ENCODE measurements around the gene SETBP1. TPM values are rescaled to one million over a fixed set of nuclear protein-coding genes. Genes with fewer than 3 reads are reported as not detected.

SETBP1 gene
- total RNA-seq, 1 experiment from 2014 or later = 4.0 TPM

GRCh38 chr18:44765456-44765855 is 84.8 kb downstream of the SETBP1 start:
- BruUV-seq (replicated peaks) = no TSS peak
- no peak overlapping the region for H3K4me3 Mint-ChIP-seq (ENCODE audit: unreplicated experiment)
- Histone ChIP-seq H3K27me3 (replicated peaks; ENCODE audit: control insufficient read depth, insufficient read depth, low read length) (no peaks in the 10 kb centered on the region), H3K4me3 (ENCODE audit: low read depth, low read length) (no peak overlapping the region), H3K4me1 (0 out of 2 replicates have a peak, but pooled peaks cover 4% of the 10 kb centered on the region), H3K9me3 (no peaks in the 10 kb centered on the region), H3K36me3 (ENCODE audit: control insufficient read depth, insufficient read depth, low read length) (no peaks in the 10 kb centered on the region)
- TF ChIP-seq CTCF (IDR thresholded peaks at IDR 0.05; ENCODE audit: insufficient read depth in 1 of 2, low read depth in 1 of 2, low read length in 1 of 2, severe bottlenecking in 1 of 2, unreplicated experiment in 1 of 2) = no peak
- no peak overlapping the region for H3K27ac Mint-ChIP-seq (ENCODE audit: unreplicated experiment)
- no peaks in the 10 kb centered on the region for H3K36me3 Mint-ChIP-seq (ENCODE audit: insufficient read depth, unreplicated experiment)
- H3K4me1 Mint-ChIP-seq (ENCODE audit: low read depth, unreplicated experiment) = peaks cover 6% of the 10 kb centered on the region
- H3K27me3 Mint-ChIP-seq (ENCODE audit: insufficient read depth, unreplicated experiment) = no peaks in the 10 kb centered on the region
- ChIA-PET CTCF (no interaction called here), POLR2A (no interaction called here)
- intact Hi-C loops (cut with micrococcal nuclease; ENCODE audit: unreplicated experiment) = no loop called here
- no peaks in the 10 kb centered on the region for H3K9me3 Mint-ChIP-seq (ENCODE audit: unreplicated experiment)
- DNase-seq = no peak

GRCh38 chr18:44766450-44766849 is 85.8 kb downstream of the SETBP1 start:
- Mint-ChIP-seq H3K27me3 (ENCODE audit: insufficient read depth, unreplicated experiment) (no peaks in the 10 kb centered on the region), H3K4me3 (ENCODE audit: unreplicated experiment) (no peak overlapping the region)
- no peak for DNase-seq

GRCh38 chr18:44767807-44768206 is 87.1 kb downstream of the SETBP1 start:
- DNase-seq = no peak
- Histone ChIP-seq H3K4me1 (peaks cover 16% of the 10 kb centered on the region; the same call in 1 of the 2 replicates), H3K9me3 (no peaks in the 10 kb centered on the region), H3K4me3 (ENCODE audit: low read depth, low read length) (no peak overlapping the region), H3K36me3 (ENCODE audit: control insufficient read depth, insufficient read depth, low read length) (no peaks in the 10 kb centered on the region), H3K27me3 (replicated peaks; ENCODE audit: control insufficient read depth, insufficient read depth, low read length) (no peaks in the 10 kb centered on the region)
- no peaks in the 10 kb centered on the region for H3K36me3 Mint-ChIP-seq (ENCODE audit: insufficient read depth, unreplicated experiment)
- ChIA-PET POLR2A (no interaction called here), CTCF (no interaction called here)
- H3K9me3 Mint-ChIP-seq (ENCODE audit: unreplicated experiment) = no peaks in the 10 kb centered on the region
- no peak for TF ChIP-seq CTCF (IDR thresholded peaks at IDR 0.05; ENCODE audit: insufficient read depth in 1 of 2, low read depth in 1 of 2, low read length in 1 of 2, severe bottlenecking in 1 of 2, unreplicated experiment in 1 of 2)
- no peak overlapping the region for H3K27ac Mint-ChIP-seq (ENCODE audit: unreplicated experiment)
- no peaks in the 10 kb centered on the region for H3K4me1 Mint-ChIP-seq (ENCODE audit: low read depth, unreplicated experiment)
- no peak overlapping the region for H3K4me3 Mint-ChIP-seq (ENCODE audit: unreplicated experiment)
- intact Hi-C loops (cut with micrococcal nuclease; ENCODE audit: unreplicated experiment) = no loop called here
- no TSS peak for BruUV-seq (replicated peaks)
- no peaks in the 10 kb centered on the region for H3K27me3 Mint-ChIP-seq (ENCODE audit: insufficient read depth, unreplicated experiment)

More at GRCh38 chr18:44766450-44766849, 85.8 kb downstream of the SETBP1 start:
- Mint-ChIP-seq H3K4me1 (ENCODE audit: low read depth, unreplicated experiment) (peaks cover 6% of the 10 kb centered on the region), H3K9me3 (ENCODE audit: unreplicated experiment) (no peaks in the 10 kb centered on the region), H3K27ac (ENCODE audit: unreplicated experiment) (no peak overlapping the region), H3K36me3 (ENCODE audit: insufficient read depth, unreplicated experiment) (no peaks in the 10 kb centered on the region)
- no peaks in the 10 kb centered on the region for H3K36me3 ChIP-seq (ENCODE audit: control insufficient read depth, insufficient read depth, low read length)
- intact Hi-C loops (cut with micrococcal nuclease; ENCODE audit: unreplicated experiment) = no loop called here
- H3K27me3 ChIP-seq (replicated peaks; ENCODE audit: control insufficient read depth, insufficient read depth, low read length) = no peaks in the 10 kb centered on the region
- POLR2A ChIA-PET = no interaction called here
- BruUV-seq (replicated peaks) = no TSS peak
- no peak for TF ChIP-seq CTCF (IDR thresholded peaks at IDR 0.05; ENCODE audit: insufficient read depth in 1 of 2, low read depth in 1 of 2, low read length in 1 of 2, severe bottlenecking in 1 of 2, unreplicated experiment in 1 of 2)
- no peaks in the 10 kb centered on the region for H3K9me3 ChIP-seq
- H3K4me1 ChIP-seq = peaks cover 9% of the 10 kb centered on the region; the same call in 1 of the 2 replicates
- no peak overlapping the region for H3K4me3 ChIP-seq (ENCODE audit: low read depth, low read length)
- CTCF ChIA-PET = no interaction called here
